ENCODE data around the gene RGS7. TPM values are rescaled to one million over a fixed set of nuclear protein-coding genes. Genes with fewer than 3 reads are reported as not detected.
"Not testable (repeated sequence)": the region's sequence is repeated elsewhere in the genome, so short reads cannot be mapped to it uniquely, and the experiment has no call there.

The RGS7 gene
- total RNA-seq, 1 donor from 2014 or later = 19.7 TPM

GRCh38 chr1:241331328-241332036 lies 25.5 kb downstream of the RGS7 start:
- no peak for DNase-seq

GRCh38 chr1:241330619-241331327 lies 26.2 kb downstream of the RGS7 start:
- no peak for DNase-seq

GRCh38 chr1:241325456-241325855 lies 31.5 kb downstream of the RGS7 start:
- DNase-seq = no peak

DNA sequence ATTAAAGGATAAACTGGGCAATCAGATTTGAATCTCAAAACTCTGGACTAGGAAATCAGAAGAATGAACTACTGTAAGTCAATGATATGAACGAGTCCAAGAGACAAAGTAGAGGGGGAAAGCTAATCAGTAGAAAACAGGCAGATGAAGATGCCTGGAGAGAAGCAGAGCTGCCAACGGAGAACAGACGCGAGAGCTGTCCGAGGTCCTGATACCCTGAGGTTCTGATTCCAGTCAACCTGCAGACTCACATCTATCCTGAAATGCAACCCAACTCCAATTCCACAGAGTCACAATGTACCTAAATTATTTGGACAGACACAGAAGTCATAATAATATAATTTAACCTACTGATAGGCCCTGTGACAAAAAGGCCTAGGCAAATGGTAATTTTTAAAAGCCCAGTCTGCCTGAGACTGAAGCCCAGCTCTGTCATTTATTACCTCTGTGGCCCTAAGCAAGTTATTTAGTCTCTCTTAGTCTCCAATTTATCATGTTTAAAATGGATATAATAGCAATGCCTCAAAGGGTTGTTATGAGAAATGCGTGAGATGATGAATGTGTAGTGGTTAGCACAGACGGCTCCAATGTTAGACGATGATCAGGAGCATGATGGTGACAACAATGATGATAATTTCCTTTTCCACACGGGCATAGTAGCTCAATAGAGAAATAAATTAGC lies 33.4 kb downstream of the RGS7 start:
- DNase-seq = no peak

- DNase-seq = no peak
Observed at GRCh38 chr1:241317676-241318075, 39.3 kb downstream of the RGS7 start.

- DNase-seq = no peak
Observed at GRCh38 chr1:241316372-241316771, 40.6 kb downstream of the RGS7 start.

DNA sequence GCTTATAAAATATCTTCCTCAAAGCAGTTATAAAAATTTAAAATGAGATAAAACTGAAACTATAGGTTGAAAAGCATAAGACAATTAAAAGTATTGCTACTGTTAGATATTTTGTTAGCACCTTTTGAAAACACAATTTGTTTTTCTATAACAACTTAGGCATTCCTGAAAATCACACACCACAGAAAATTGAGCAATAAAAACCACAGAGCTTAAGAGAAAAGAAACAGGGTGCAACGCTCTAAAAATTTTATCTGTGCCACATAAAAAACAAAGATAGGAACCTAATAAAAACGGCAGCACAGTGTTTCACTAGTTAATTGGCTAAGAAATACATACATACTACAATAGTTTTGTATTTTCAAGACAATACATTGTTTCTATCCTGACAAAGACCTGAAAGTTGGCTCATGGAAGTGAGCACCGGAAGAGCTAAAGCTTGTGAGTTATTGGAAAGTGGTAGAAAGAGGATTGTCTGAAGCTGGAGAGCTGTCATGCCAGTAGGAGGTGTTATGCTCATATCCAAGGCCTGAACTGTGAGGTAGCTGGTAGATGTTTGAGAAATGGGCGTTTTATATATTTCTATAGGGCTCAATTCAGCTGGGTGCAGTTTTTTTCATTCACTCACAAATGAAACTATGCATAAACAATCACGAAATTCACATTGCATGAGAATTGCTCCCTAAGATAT lies 45.8 kb downstream of the RGS7 start:
- no peak for DNase-seq

DNA sequence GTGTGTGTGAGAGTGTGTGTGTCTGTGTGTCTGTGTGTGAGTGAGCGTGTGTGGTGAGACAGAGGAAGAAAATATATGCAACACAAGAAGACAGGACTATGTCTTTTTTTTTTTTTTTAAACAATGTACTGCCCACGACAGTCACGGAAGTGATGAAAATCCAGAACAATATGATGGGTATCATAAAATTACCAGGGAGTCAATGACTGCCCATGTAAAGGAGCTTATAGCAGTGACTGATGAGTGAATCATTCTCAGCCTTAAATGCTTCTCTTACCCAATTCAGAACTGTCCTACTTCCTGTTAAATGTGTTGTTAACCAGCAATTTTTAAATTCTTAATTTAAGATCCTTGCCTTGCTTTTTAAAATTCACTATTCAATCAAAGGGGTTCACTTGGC lies 46.6 kb downstream of the RGS7 start:
- DNase-seq = no peak

DNA sequence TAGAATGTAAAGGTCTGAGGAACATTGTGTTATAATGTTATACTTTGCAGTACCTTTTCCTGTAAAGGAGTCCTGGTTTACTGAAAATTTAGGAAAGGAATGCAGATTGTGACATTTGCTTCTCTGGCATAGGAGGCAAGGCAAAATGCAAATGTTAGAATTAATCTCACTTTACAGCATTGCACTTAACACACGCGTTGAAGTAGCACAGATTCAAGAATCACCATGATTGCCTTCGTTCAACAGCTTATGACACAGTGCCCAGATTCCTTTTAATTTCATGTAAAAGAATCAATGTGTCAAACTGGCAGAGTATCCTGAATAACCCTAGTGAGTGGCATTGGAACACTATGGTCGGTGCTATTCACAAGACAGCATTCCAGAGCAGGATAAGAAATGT lies 47.4 kb downstream of the RGS7 start:
- DNase-seq = no peak

GRCh38 chr1:241308471-241308870 lies 48.5 kb downstream of the RGS7 start:
- DNase-seq = no peak

DNA sequence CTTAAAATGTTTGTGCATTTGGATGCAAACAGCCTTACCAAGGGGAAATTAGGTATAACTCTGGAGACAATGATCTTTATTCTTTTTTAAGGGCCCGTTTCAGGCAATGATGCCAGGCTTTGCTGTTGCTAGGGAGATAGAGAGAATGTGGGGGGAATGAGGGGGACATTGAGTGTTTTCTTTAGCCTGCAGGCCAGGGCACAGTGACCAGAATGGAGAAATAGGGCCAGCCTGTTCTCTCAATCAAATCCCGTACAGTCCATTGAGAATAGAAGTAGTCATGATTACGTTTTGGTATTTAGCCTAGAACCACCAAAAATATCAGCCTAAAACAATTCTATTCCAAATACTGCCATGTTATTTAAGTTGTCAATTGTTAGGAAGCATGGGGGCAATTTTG lies 49.0 kb downstream of the RGS7 start:
- no peak for DNase-seq

DNA sequence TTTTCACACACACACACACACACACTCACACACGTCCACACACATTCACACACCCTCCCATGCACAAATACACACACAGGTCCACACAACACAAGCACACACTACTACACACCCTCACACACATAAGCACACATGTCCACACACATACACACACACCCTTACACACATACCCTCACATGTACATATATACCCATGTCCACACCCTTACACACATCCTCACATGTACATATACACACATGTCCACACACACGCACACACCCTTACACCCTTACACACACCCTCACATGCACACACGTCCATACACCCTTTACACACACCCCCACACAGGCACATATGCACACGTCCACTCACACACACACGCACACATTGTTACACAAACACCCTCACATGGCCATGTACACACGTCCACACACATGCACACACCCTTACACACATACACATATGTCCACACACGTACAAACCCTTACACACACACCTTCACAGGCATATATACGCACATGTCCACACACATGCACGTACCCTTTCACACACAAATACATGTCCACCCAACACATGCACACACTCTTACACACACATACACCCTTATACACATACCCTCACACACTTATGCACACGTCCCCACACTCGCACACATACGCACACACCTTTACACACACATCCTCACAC lies 50.7 kb downstream of the RGS7 start:
- DNase-seq = no peak

- not testable (repeated sequence) for DNase-seq
Observed at GRCh38 chr1:241302024-241302423, 55.0 kb downstream of the RGS7 start.

DNA sequence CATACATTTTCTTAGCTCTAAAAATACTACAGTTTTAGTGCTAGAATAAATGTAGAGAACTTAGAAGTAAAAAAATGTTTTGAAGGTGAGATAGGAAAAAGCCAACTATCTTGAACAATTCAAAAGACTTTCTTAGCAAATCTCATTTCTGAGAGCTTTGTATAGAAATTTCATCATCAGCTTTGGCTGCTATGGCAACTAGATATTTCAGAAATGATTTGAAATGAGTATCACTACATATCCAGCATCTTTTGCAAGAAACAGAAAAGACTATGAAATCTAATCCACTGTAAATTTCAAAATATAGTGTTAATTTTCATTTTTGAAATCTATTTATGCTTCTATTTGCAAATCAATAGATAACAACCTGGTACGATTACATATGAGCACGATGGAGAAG lies 57.7 kb downstream of the RGS7 start:
- no peak for DNase-seq

GRCh38 chr1:241292973-241293372 lies 64.0 kb downstream of the RGS7 start:
- no peak for DNase-seq

DNA sequence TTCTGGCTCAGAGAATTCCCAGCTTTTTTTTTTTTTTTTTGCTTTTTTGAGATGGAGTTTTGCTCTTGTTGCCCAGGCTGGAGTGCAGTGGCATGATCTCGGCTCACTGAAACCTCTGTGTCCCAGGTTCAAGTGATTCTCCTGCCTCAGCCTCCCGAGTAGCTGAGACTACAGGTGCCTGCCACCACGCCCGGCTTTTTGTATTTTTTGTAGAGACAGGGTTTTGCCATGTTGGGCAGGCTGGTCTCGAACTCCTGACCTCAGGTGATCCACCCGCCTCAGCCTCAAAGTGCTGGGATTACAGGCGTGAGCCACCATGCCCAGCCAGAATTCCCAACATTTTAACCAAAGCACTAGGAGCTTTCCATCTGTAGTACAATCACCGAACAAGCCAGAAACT lies 65.5 kb downstream of the RGS7 start:
- DNase-seq = not testable (repeated sequence)

DNA sequence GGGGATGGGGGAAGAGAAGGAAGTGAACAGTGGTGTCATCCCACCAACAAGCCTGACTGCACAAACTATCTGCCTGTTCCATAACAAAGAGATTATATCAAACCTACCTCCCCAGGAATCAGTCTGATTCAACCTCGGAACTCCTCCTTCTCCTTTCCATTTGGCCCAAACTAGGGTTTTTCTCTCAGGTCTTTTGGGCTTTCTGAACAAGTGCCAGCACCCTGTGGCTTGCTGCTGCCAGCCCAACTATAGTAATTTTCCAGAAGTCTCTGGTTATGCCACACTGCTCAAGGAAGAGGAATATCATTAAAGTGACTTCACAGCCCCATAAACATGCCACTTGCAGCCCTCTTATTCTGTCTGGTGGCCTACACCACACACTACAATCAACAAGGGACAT lies 70.5 kb downstream of the RGS7 start:
- no peak for DNase-seq

- DNase-seq = no peak
Observed at GRCh38 chr1:241276391-241276790, 80.6 kb downstream of the RGS7 start.

DNA sequence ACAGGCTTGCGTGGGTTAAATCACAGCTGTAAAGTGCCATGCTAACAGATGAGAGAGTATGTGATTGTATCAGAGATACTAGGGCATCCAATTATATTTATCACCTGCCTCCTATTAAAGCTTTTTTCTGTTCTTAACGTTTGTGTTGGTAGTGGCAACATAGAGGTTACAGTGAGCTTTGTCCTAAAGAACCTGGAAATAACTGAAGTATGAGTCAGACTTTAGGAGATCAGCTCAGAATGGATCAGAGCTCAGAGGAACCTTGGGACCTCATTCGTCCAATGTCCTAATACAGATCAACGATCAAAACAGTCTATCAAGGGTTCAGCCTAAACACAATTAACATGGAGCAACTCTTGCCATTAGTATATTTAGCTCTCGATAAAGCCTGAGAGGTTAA lies 81.0 kb downstream of the RGS7 start:
- DNase-seq = no peak

DNA sequence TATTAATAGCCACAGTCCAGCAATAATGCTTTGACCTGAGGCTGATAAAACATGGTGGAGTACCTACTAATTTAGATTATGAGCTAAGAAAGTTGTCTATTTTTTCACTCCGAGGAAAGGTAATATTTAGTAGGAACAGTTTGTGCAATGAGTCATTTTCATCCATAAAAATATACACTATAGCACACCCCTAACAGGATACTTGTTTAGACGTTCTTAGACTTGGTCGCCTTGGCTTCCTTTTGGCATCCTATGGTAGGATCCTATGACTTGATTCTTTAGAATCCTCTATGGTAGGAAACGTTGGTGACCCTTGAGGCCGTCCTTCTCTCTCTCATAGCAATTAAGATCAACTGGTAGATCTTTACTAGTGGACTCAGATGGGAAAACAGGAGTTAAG lies 81.8 kb downstream of the RGS7 start:
- no peak for DNase-seq

- DNase-seq = no peak
Observed at GRCh38 chr1:241274693-241275092, 82.3 kb downstream of the RGS7 start.

GRCh38 chr1:241272828-241273227 lies 84.2 kb downstream of the RGS7 start:
- no peak for DNase-seq

All from occipital lobe (tissue), 2 donors.